ENCODE measurements around the gene FMN1.

- no peak for TF ChIP-seq CTCF (IDR thresholded peaks at IDR 0.05)
- TF ChIP-seq POLR2A (IDR thresholded peaks at IDR 0.05) = no peak
These were observed 419.4 kb downstream of the FMN1 start for GRCh38 chr15:32775103-32775502.
